MM.1S (cell line): ENCODE data around the gene TDP1.

Experiments used
- EZH2 ChIP-seq: fragments of 300-600 bp; sonication (generic); optimal IDR thresholded peaks from 2 replicates; pipeline ENCODE3; 2017; ENCODE audit warnings: low read depth, mild to moderate bottlenecking, antibody characterized with exemption, low read length, mixed read lengths
- EZH2phosphoT487 ChIP-seq: fragments of 300-600 bp; sonication (generic); IDR thresholded peaks from 2 replicates; pipeline ENCODE4 v1.6.1; 2018; ENCODE audit warnings: antibody characterized with exemption, low read length
- TF ChIP-seq, protein P1 (sequence below): fragments of 300-600 bp; sonication (generic); IDR thresholded peaks from 2 replicates; pipeline ENCODE4 v1.5.1; 2016; ENCODE audit warnings: antibody characterized with exemption, low read length, mixed read lengths

DNA sequence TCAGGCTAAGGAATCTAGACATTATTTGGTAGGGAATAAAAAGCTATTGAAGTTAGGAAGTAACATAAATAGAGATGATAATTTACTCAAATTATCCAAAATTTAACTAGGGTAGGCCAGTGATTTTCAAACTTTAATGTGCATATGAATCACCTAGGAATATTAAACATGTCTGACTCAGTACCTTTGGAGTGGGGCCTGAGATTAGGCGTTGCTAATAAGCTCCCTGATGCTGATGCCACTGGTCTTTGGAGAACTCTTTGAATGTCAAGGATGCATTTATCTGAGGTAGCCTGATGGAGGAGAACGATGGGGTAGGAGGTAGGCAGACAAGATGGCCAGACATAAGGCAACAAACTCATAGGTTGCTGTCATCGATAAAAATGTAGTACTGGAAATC lies 34.4 kb upstream of the TDP1 start:
- TF ChIP-seq, protein P1, sequence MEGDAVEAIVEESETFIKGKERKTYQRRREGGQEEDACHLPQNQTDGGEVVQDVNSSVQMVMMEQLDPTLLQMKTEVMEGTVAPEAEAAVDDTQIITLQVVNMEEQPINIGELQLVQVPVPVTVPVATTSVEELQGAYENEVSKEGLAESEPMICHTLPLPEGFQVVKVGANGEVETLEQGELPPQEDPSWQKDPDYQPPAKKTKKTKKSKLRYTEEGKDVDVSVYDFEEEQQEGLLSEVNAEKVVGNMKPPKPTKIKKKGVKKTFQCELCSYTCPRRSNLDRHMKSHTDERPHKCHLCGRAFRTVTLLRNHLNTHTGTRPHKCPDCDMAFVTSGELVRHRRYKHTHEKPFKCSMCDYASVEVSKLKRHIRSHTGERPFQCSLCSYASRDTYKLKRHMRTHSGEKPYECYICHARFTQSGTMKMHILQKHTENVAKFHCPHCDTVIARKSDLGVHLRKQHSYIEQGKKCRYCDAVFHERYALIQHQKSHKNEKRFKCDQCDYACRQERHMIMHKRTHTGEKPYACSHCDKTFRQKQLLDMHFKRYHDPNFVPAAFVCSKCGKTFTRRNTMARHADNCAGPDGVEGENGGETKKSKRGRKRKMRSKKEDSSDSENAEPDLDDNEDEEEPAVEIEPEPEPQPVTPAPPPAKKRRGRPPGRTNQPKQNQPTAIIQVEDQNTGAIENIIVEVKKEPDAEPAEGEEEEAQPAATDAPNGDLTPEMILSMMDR: no peak
- TF ChIP-seq EZH2 (no peak), EZH2phosphoT487 (no peak)
